ENCODE results near the gene IQCN. TPM values are rescaled to one million over a fixed set of nuclear protein-coding genes. Genes with fewer than 3 reads are reported as not detected.
A peak's percentile ranks its signal among the peaks of the same experiment; 100 is the strongest.

The IQCN gene
- total and polyA plus RNA-seq, 12 donors: 0.17 to 7.8 (median 0.96) TPM

- 55 to 60% methylated on average over 18 of the region's 18 CpGs for WGBS, 2 donors
- H3K4me1 ChIP-seq: peaks cover 0 to 56% (median 50%) of the 10 kb centered on the region in 9 donors
- peak overlapping the region in 2 of 10 donors; percentile 6 to 22 for H3K4me3 ChIP-seq
- intact Hi-C loops (cut with DNase I): no loop called here
- H3K27ac ChIP-seq: peak overlapping the region in 9 of 10 donors; percentile 67 to 98 (median 83)
- peaks cover 0 to 28% (median 0%) of the 10 kb centered on the region in 9 donors for H3K36me3 ChIP-seq
- H3K27me3 ChIP-seq: no peaks in the 10 kb centered on the region
- no peaks in the 10 kb centered on the region for H3K9me3 ChIP-seq
- DNase-seq (peak in 1 of 2 donors; percentile 30), ATAC-seq (peak; percentile 2 to 24 (median 12))
- TF ChIP-seq CTCF (IDR thresholded peaks at IDR 0.05): no peak
Observed at GRCh38 chr19:18317961-18318800, 43.9 kb upstream of the IQCN start.

- intact Hi-C loops (cut with DNase I): no loop called here
- DNase-seq (no peak), ATAC-seq (no peak)
- Histone ChIP-seq H3K27me3 (no peaks in the 10 kb centered on the region), H3K36me3 (peaks cover 0 to 75% (median 6%) of the 10 kb centered on the region in 9 donors), H3K4me3 (no peak overlapping the region), H3K9me3 (no peaks in the 10 kb centered on the region), H3K27ac (no peak overlapping the region), H3K4me1 (peaks cover 0 to 12% (median 7%) of the 10 kb centered on the region in 9 donors)
- TF ChIP-seq CTCF (IDR thresholded peaks at IDR 0.05): no peak
- WGBS, 2 donors: 97 to 100% methylated on average over 3 of the region's 3 CpGs
Observed at GRCh38 chr19:18313398-18313797, 39.1 kb upstream of the IQCN start.

- no peak for ATAC-seq
- no peak overlapping the region for H3K27ac ChIP-seq
- H3K9me3 ChIP-seq: no peaks in the 10 kb centered on the region
- H3K36me3 ChIP-seq: peaks cover 0 to 86% (median 6%) of the 10 kb centered on the region in 9 donors
- 83 to 87% methylated on average over 11 of the region's 11 CpGs for WGBS, 2 donors
- TF ChIP-seq CTCF (IDR thresholded peaks at IDR 0.05): no peak
- H3K4me3 ChIP-seq: no peak overlapping the region
- H3K4me1 ChIP-seq: peaks cover 0 to 9% (median 0%) of the 10 kb centered on the region in 9 donors
- no peak for DNase-seq
- H3K27me3 ChIP-seq: no peaks in the 10 kb centered on the region
- intact Hi-C loops (cut with DNase I): no loop called here
Observed at GRCh38 chr19:18312092-18312534, 37.9 kb upstream of the IQCN start.

- Histone ChIP-seq H3K36me3 (peaks cover 0 to 91% (median 6%) of the 10 kb centered on the region in 9 donors), H3K9me3 (no peaks in the 10 kb centered on the region), H3K27ac (no peak overlapping the region), H3K4me1 (peaks cover 0 to 14% (median 4%) of the 10 kb centered on the region in 9 donors), H3K4me3 (no peak overlapping the region), H3K27me3 (no peaks in the 10 kb centered on the region)
- intact Hi-C loops (cut with DNase I): no loop called here
- ATAC-seq (no peak), DNase-seq (no peak)
- 87 to 88% methylated on average over 22 of the region's 22 CpGs for WGBS, 2 donors
- no peak for TF ChIP-seq CTCF (IDR thresholded peaks at IDR 0.05)
Observed at GRCh38 chr19:18311502-18312091, 37.3 kb upstream of the IQCN start.
